Skeletal muscle satellite cell (primary cell): ENCODE measurements around the gene SPTLC1.
"Not testable (repeated sequence)": the region's sequence is repeated elsewhere in the genome, so short reads cannot be mapped to it uniquely, and the experiment has no call there.

Experiments used
- H3K27me3 ChIP-seq: 2 replicates; pipeline ENCODE4 v1.7.0; 2013; ENCODE audit warnings: low read length; ENCODE audit not compliant: control insufficient read depth, insufficient read depth
- H3K36me3 ChIP-seq: 2 replicates; pipeline ENCODE4 v1.7.0; 2013; ENCODE audit warnings: mild to moderate bottlenecking, control low read depth, low read length; ENCODE audit not compliant: insufficient read depth
- H3K4me1 ChIP-seq: 2 replicates; pipeline ENCODE4 v1.7.0; 2013; ENCODE audit warnings: low read length; ENCODE audit not compliant: control insufficient read depth, insufficient read depth
- H3K4me2 ChIP-seq: 2 replicates; pipeline ENCODE4 v1.7.0; 2013; ENCODE audit warnings: mild to moderate bottlenecking, low read length
- H3K4me3 ChIP-seq: 2 replicates; pipeline ENCODE4 v1.7.0; 2013; ENCODE audit warnings: low read length
- H3K9ac ChIP-seq: 2 replicates; pipeline ENCODE4 v1.7.0; 2013; ENCODE audit warnings: mild to moderate bottlenecking, low read depth, low read length, moderate library complexity
- H3K9me3 ChIP-seq: replicated peaks from 2 replicates; pipeline ENCODE4 v1.7.0; 2013; ENCODE audit warnings: mild to moderate bottlenecking, control low read depth, low read length

Gene SPTLC1

DNA sequence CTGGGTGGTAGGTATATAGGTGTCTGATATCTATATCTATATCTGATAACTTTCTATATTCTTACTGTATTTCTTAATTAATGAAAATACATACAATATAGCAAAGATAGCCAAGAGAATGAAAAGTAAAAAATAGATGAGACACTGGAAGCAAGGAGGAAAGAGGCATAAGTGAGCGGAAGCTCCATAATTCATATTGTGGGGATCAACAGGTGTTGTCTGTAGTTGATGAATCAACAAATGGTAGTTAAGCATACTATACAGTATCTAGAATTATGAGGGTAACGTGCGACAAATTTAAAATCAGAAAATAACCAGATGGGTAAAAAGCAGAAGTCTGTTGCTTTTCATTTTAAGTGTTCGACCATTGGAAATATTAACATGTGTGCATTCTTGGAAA lies 7.1 kb downstream of the SPTLC1 start:
- Histone ChIP-seq H3K4me3 (no peak overlapping the region), H3K4me2 (no peak overlapping the region), H3K9me3 (no peaks in the 10 kb centered on the region), H3K4me1 (peaks cover under 1% of the 10 kb centered on the region), H3K36me3 (peaks cover 29% of the 10 kb centered on the region), H3K9ac (no peak overlapping the region), H3K27me3 (no peaks in the 10 kb centered on the region)

GRCh38 chr9:92105446-92106225 lies 9.6 kb downstream of the SPTLC1 start:
- not testable (repeated sequence) for H3K36me3 ChIP-seq, H3K4me3 ChIP-seq, H3K27me3 ChIP-seq, H3K4me1 ChIP-seq, H3K4me2 ChIP-seq, H3K9me3 ChIP-seq, H3K9ac ChIP-seq

DNA sequence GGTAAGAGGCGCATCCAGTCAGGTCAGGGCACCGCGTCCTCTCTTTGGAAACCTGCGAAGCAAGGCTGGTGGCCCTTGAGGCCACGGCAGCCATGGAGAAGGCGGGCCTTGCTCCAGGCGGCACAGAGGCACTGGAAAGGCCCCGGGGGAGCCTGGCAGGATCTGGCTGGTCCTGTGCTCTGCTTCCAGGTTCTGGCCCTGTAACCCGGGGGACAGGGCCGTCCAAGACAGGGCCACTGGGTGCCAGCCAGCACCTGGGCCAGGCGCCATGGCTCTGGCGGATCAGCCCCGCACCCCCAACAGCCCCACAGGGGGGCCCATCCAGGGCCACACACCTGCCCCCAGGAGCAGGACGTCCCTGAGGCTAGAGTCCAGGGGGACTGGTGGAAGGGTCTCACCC lies 11.6 kb downstream of the SPTLC1 start:
- not testable (repeated sequence) for H3K27me3 ChIP-seq, H3K4me2 ChIP-seq, H3K9me3 ChIP-seq, H3K36me3 ChIP-seq, H3K9ac ChIP-seq, H3K4me3 ChIP-seq
- peaks cover 12% of the 10 kb centered on the region for H3K4me1 ChIP-seq

DNA sequence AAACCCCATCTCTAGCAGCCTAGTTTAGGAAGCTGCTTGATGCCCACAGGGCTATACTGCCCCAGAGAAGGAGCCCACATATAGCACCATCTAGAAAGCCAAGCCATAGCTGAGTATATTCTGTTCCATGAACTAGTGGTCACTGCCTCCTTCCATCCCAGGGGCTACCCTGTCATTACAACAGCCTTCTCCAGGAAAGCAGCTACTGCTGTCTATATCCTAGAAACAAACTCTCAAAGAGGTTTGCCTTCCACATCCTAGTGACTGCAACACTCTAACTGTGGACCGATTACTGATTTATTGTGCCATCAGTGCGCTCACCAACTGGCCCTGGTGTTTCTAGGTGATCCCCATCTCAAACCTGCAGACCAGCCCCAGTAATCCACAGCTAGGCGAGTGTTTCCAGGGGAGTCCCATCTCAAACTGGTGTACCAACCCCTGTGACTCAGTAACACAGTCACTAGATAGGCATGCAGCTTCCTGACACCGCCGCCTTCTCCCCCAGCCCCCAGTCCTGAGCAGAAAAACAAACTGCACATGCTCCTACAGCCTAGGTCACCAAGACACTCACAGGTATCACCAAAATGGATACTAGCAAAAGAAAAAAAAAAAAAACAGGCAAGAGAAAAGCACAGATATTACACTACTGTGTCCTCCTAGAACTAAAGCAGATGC lies 14.8 kb downstream of the SPTLC1 start:
- Histone ChIP-seq H3K4me3 (peak overlapping the region; percentile 39), H3K9me3 (no peaks in the 10 kb centered on the region), H3K9ac (no peak overlapping the region), H3K27me3 (no peaks in the 10 kb centered on the region), H3K4me1 (peaks cover 12% of the 10 kb centered on the region), H3K4me2 (peak overlapping the region; percentile 74), H3K36me3 (no peaks in the 10 kb centered on the region)

DNA sequence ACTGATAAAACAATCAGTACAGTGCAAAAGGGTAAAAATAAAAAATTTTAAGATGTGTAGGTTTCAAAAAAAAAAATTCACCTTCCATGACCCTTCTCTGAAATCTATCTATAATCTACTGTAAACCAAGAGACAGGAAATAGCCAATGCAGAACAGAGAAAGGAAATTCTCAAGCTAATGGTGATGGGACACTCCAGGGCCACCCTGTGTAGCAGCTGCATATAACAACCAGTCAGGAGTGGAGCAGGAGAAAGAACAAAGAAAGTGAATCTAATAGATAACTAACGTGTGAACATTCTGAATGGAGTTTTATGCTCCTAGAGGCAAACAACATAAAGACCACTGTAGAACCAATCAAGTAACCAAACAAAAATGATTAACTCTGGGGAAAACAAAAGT lies 16.6 kb downstream of the SPTLC1 start:
- Histone ChIP-seq H3K27me3 (no peaks in the 10 kb centered on the region), H3K4me2 (no peak overlapping the region), H3K9me3 (no peaks in the 10 kb centered on the region), H3K4me3 (no peak overlapping the region), H3K4me1 (peaks cover 16% of the 10 kb centered on the region), H3K36me3 (no peaks in the 10 kb centered on the region), H3K9ac (no peak overlapping the region)

DNA sequence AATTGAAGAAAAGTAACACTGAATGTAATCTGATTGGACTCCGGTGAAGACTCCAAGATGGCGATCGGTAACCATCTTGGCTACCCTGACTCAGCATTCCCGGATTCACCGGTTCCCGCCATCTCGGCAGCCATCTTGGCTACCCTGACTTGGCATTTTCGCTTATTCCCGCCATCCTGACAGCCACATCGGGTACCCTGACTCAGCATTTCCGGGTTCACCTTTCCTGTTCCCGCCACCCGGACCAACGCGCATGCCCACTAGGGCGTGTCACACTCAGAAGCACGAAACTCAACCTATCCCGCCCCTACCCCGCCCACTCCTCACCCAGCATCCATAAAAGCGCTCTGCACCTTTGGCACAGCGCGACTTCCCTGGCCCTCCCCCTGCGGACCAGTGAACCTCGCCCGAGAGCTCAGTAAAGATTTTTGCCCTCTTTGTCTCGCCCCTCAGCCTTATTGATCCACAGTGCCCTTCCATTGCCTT lies 17.2 kb downstream of the SPTLC1 start:
- no peaks in the 10 kb centered on the region for H3K9me3 ChIP-seq

GRCh38 chr9:92095236-92095635 lies 20.0 kb downstream of the SPTLC1 start:
- H3K4me1 ChIP-seq = peaks cover 9% of the 10 kb centered on the region
- H3K4me3 ChIP-seq = no peak overlapping the region
- H3K27me3 ChIP-seq = no peaks in the 10 kb centered on the region
- H3K36me3 ChIP-seq = no peaks in the 10 kb centered on the region
- no peaks in the 10 kb centered on the region for H3K9me3 ChIP-seq
- H3K9ac ChIP-seq = no peak overlapping the region
- H3K4me2 ChIP-seq = no peak overlapping the region

More for the DNA sequence above, 17.2 kb downstream of the SPTLC1 start:
- H3K4me1 ChIP-seq = peaks cover 16% of the 10 kb centered on the region
- H3K4me3 ChIP-seq = no peak overlapping the region
- no peak overlapping the region for H3K9ac ChIP-seq
- H3K4me2 ChIP-seq = no peak overlapping the region
- H3K27me3 ChIP-seq = no peaks in the 10 kb centered on the region
- H3K36me3 ChIP-seq = no peaks in the 10 kb centered on the region

GRCh38 chr9:92094655-92095054 lies 20.6 kb downstream of the SPTLC1 start:
- H3K9ac ChIP-seq = no peak overlapping the region
- no peaks in the 10 kb centered on the region for H3K27me3 ChIP-seq
- no peak overlapping the region for H3K4me2 ChIP-seq
- no peaks in the 10 kb centered on the region for H3K36me3 ChIP-seq
- H3K4me3 ChIP-seq = no peak overlapping the region
- peaks cover 4% of the 10 kb centered on the region for H3K4me1 ChIP-seq
- no peaks in the 10 kb centered on the region for H3K9me3 ChIP-seq

DNA sequence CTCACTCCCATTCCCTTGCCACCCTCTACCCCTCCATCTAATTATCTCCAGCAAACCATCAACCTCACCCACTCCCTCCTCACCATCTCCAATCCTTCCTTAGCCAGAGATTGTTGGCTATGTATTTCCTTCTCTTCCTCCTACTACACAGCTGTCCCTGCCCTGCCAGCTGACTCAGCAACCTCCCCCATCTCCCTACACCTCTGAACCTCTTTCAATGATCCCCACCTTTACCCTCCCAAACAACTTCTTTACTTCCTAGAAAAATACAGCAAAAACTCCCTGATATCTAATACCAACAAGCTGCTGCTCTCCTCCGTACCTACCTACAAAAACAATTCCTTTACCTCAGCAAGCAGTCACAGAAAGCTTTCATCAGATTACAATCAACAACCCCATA lies 37.3 kb downstream of the SPTLC1 start:
- Histone ChIP-seq H3K4me2 (no peak overlapping the region), H3K27me3 (no peaks in the 10 kb centered on the region), H3K36me3 (peaks cover 42% of the 10 kb centered on the region), H3K4me1 (no peaks in the 10 kb centered on the region), H3K9me3 (no peaks in the 10 kb centered on the region), H3K9ac (no peak overlapping the region), H3K4me3 (no peak overlapping the region)

DNA sequence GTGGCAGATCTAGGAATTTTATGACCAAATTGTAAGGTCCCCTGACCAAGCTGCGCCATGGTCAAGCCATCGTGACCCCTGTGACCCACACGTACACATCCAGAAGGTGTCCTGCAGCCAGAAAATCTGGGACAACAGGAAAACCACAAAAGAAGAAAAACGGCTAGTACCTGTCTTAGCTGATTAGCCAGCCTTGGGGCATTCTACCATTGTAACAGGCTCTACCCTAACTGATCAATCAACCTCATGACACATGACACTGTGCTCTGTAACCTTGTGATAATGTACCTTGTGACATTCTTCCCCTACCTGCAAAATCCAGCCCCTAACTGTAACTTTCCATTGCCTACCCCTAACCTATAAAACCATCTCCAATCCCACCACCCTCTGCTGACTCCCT lies 43.6 kb downstream of the SPTLC1 start:
- no peak overlapping the region for H3K4me3 ChIP-seq
- peaks cover 46% of the 10 kb centered on the region for H3K36me3 ChIP-seq
- no peaks in the 10 kb centered on the region for H3K27me3 ChIP-seq
- no peaks in the 10 kb centered on the region for H3K9me3 ChIP-seq
- no peak overlapping the region for H3K4me2 ChIP-seq
- H3K9ac ChIP-seq = no peak overlapping the region
- H3K4me1 ChIP-seq = no peaks in the 10 kb centered on the region

DNA sequence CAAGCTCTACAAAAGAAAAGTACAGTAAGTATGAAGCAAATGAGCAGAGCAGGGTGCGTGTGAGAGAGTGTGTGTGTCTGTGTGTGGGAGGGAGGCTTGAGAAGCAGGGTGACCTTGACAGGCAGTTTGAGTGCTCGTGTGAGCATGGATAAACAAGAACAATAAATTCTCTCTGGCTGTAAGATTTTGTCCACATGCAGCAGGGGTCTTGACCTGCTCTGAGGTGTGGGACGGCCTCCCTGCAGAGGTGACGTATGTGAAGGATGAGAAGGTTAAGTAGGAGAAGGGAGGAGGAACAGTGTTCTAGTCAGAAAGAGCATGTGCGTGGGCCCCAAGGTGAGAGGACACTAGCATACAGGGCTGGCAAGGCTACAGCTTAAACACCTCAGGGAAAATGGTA lies 49.0 kb downstream of the SPTLC1 start:
- no peak overlapping the region for H3K4me3 ChIP-seq
- H3K36me3 ChIP-seq = peaks cover 57% of the 10 kb centered on the region
- peaks cover 15% of the 10 kb centered on the region for H3K4me1 ChIP-seq
- H3K9me3 ChIP-seq = no peaks in the 10 kb centered on the region
- H3K9ac ChIP-seq = no peak overlapping the region
- H3K27me3 ChIP-seq = no peaks in the 10 kb centered on the region
- no peak overlapping the region for H3K4me2 ChIP-seq

DNA sequence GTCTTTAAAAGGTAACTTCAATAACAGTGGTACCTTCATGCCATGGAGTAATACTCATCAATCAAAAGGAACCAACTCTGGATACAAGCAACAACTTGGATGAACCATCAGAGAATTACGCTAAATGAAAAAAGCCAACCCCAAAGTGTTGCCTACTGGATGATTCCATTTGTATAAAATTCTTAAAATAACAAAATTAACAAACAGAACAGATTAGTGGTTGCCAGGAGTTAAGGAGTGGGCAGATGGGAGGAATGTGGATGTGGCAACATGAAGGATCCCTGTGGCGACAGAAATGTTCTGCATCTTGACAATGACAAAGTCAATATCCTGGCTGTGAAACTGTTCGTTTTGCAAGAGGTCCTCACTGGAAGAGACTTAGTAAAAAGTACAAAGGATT lies 50.5 kb downstream of the SPTLC1 start:
- Histone ChIP-seq H3K9me3 (no peaks in the 10 kb centered on the region), H3K4me3 (no peak overlapping the region), H3K4me2 (peak overlapping the region; percentile 29), H3K9ac (peak overlapping the region; percentile 53), H3K36me3 (peaks cover 46% of the 10 kb centered on the region), H3K4me1 (peaks cover 15% of the 10 kb centered on the region), H3K27me3 (no peaks in the 10 kb centered on the region)
